Motor neuron (in vitro differentiated cells): ENCODE data around the gene AP4S1. TPM values are rescaled to one million over a fixed set of nuclear protein-coding genes. Genes with fewer than 3 reads are reported as not detected.
"Not testable (repeated sequence)": the region's sequence is repeated elsewhere in the genome, so short reads cannot be mapped to it uniquely, and the experiment has no call there.

ENCODE experiments used
- ATAC-seq, 8 experiments: fragments of 200-7000 bp; cut with Tn5 transposase; replicated peaks in 6 of 8; 2 replicates each; pipeline ENCODE4 v1.8.0; 2021; ENCODE audit warnings: mild to moderate bottlenecking in 8 of 8, moderate library complexity in 8 of 8
- H3K27ac ChIP-seq, 2 donors: fragments of 250-450 bp; sonication (Bioruptor Pico); 2 replicates each; pipeline ENCODE4 v1.9.0; 2021; ENCODE audit warnings: antibody characterized with exemption in 2 of 2, mild to moderate bottlenecking in 2 of 2, moderate library complexity in 1 of 2
- H3K4me1 ChIP-seq, 2 donors: fragments of 250-450 bp; sonication (Bioruptor Pico); replicated peaks in 1 of 2; 2 replicates each; pipeline ENCODE4 v1.6.1; 2021; ENCODE audit warnings: antibody characterized with exemption in 2 of 2, mild to moderate bottlenecking in 2 of 2, moderate library complexity in 1 of 2
- H3K4me3 ChIP-seq, 5 donors: fragments of 250-450 bp; sonication (Bioruptor Pico); 2 replicates each; pipeline ENCODE4 v1.9.0; 2021; ENCODE audit warnings: antibody characterized with exemption in 5 of 5, mild to moderate bottlenecking in 5 of 5, moderate library complexity in 4 of 5
- WGBS, 10 experiments: fragments of 450-650 bp; shearing (Covaris generic); methylation state at CpG; one replicate each; pipeline ENCODE4 v1.0.0; 2022; 5-methylcytosine and 5-hydroxymethylcytosine counted together
- in situ Hi-C, 9 experiments: fragments of 400-800 bp; cut with MboI; loops; one replicate each; pipeline ENCODE4 v1.15.0; 2021; ENCODE audit warnings: low sequenced_read_pairs in 9 of 9, low pct_unique_long_range_greater_than_20kb in 2 of 9; ENCODE audit not compliant: unreplicated experiment in 9 of 9
- total RNA-seq, 8 experiments: library from RNA; unstranded; fragments of 300-600 nt; gene quantifications; 2 replicates each; pipeline versions ENCODE4 v1.2.3 to v1.2.4, GENCODE V29; 2022

Gene AP4S1
- total RNA-seq, result 10 to 100 TPM in 3 of 8 experiments, 1 to 10 TPM in 5; 4.0 to 15.2 (median 8.4) TPM

DNA sequence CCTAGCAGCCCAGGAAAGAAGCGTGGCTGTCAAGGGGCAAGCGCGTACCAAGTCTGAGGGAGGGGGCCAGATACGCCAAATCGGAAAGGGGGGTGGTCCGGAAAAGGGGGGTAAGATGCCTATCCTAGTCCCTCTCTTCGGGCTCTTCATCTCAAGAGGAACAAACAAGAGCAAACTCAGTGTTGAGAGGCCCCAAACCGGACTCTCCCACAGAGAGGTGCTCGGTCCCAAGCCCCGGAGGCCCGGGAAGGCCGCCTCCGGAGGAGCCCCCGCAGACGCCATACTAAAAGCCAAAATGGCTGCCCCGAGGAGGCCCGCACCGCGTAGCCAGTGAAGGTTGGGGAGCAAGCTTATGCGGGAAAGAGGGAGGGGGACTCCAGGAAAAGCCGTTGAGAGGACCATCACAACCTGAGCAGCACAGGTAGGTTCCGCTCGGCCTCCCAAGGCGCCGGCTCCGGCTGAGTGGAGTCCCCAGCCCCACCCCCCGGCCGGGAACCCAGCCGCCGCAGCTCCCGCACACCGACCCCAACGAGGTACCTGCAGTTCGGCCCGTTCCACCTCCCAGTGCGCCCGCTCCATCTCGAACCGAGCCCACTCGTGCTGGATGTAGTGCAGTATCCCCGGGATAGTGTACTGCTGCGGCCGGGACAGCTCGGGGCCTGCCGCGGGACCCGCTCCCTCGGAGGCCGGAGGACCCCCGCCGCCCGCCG, at the start of gene AP4S1:
TSS of gene AP4S1 (plus strand) at position 283 of the 710 bp plus-strand sequence. CDS start 40,548 bp downstream, outside the sequence.
- in situ Hi-C loops, result no loop called here
- H3K4me1 ChIP-seq, result peaks cover 0 to 5% of the 10 kb centered on the region in 2 donors
- peak within 1 kb of the TSS; percentile 63 to 99 (median 80) for H3K4me3 ChIP-seq
- ATAC-seq, result peak; percentile 6 to 32 (median 22)
- H3K27ac ChIP-seq, result peak within 1 kb of the TSS; percentile 94 to 98
- WGBS, 10 experiments, result 0 to 7% (median 0%) methylated on average over 1 to 3 of the region's 53 CpGs; no CpG with 5 or more reads in 7 of the 10 experiments

GRCh38 chr14:30977752-30978151, 47.7 kb upstream of the AP4S1 start:
- no peak for ATAC-seq
- no peaks in the 10 kb centered on the region for H3K4me1 ChIP-seq
- WGBS, 10 experiments, result 43 to 100% (median 100%) methylated on average over 1 to 2 of the region's 2 CpGs; no CpG with 5 or more reads in 1 of the 10 experiments
- no peak overlapping the region for H3K4me3 ChIP-seq
- no peak overlapping the region for H3K27ac ChIP-seq
- in situ Hi-C loops, result loop anchor here in 2 of 9 experiments (25.0 kb wide), 1 partner anchor 110 kb away; no protein-coding TSS in a partner anchor

DNA sequence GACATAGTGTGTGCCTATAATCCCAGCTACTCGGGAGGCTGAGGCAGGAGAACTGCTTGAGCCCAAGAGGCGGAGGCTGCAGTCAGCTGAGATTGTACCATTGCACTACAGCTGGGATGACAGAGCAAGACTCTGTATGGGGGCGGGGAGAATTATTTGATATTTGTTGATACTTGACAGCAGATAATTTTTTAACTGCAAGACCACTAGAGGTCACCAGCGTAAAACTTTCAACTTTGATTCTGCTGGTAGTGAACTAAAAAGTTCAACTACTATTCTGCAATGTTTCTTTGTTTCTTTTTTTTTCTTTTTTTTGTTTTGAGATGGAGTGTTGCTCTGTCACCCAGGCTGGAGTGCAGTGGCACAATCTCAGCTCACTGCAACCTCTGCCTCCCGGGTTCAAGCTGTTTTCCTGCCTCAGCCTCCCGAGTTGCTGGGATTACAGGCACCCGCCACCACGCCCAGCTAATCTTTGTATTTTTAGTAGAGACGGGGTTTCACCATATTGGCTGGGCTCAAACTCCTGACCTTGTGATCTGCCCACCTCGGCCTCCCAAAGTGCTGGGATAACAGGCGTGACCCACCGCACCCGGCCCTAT, 45.2 kb upstream of the AP4S1 start:
- in situ Hi-C loops, result loop anchor here in 2 of 9 experiments (25.0 kb wide), 1 partner anchor 107 kb away; no protein-coding TSS in a partner anchor
- peak in 3 of 8 experiments; percentile 88 to 96 (median 96) for ATAC-seq
- not testable (repeated sequence) for H3K4me1 ChIP-seq, H3K27ac ChIP-seq, H3K4me3 ChIP-seq
- 49 to 100% (median 94%) methylated on average over 1 to 11 of the region's 13 CpGs; no CpG with 5 or more reads in 2 of the 10 experiments for WGBS, 10 experiments

GRCh38 chr14:30980980-30981379, 44.5 kb upstream of the AP4S1 start:
- 55 to 100% (median 100%) methylated on average over 1 to 3 of the region's 3 CpGs; no CpG with 5 or more reads in 4 of the 10 experiments for WGBS, 10 experiments
- Histone ChIP-seq H3K27ac (no peak overlapping the region), H3K4me3 (no peak overlapping the region), H3K4me1 (no peaks in the 10 kb centered on the region)
- ATAC-seq, result no peak
- in situ Hi-C loops, result loop anchor here in 2 of 9 experiments (25.0 kb wide), 1 partner anchor 106 kb away; no protein-coding TSS in a partner anchor

DNA sequence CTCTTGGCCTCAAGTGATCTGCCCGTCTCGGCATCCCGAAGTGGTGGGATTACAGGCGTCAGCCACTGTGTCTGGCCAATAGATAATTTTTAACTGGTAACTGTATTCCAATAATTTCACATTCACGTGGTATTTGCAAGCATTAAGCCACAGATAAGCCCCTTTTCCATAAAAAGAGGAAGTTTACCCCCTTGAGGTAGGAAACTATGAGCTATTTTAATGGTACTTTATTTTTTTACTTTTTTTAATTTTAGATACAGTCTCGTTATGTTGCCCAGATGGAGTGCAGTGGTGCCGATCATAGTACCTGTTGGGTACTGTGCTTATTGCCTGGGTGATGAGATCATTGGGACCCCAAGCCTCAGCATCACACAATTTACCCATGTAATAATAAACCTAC, 42.9 kb upstream of the AP4S1 start:
- Histone ChIP-seq H3K27ac (no peak overlapping the region), H3K4me1 (no peaks in the 10 kb centered on the region), H3K4me3 (no peak overlapping the region)
- in situ Hi-C loops, result loop anchor here in 2 of 9 experiments (25.0 kb wide), 1 partner anchor 105 kb away; no protein-coding TSS in a partner anchor
- no peak for ATAC-seq
- WGBS, 10 experiments, result 86 to 100% (median 96%) methylated on average over 1 to 7 of the region's 7 CpGs; no CpG with 5 or more reads in 1 of the 10 experiments

DNA sequence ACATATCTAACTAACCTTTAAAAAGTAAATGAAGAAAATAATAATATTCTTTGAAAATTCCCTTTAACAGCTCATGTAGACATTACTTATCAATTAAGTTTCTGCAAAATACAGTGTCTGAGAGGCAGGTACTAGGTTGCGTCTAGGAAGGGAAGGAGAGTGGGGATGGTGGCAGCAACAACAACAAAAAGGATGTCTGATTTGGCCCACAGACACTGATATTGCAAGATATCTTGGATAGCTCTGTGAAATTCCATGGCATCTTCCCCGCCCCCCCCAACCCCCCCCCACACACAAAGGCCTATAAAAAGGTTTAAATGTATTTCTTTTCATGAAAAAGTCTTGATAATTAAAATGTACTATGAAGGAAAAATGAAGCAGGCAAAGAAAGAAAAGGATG, 41.6 kb upstream of the AP4S1 start:
- H3K27ac ChIP-seq, result no peak overlapping the region
- no peak for ATAC-seq
- in situ Hi-C loops, result loop anchor here in 2 of 9 experiments (25.0 kb wide), 1 partner anchor 103 kb away; no protein-coding TSS in a partner anchor
- no peak overlapping the region for H3K4me3 ChIP-seq
- WGBS, 10 experiments, result 57 to 100% (median 100%) methylated on average over 1 to 2 of the region's 2 CpGs; no CpG with 5 or more reads in 2 of the 10 experiments
- H3K4me1 ChIP-seq, result no peaks in the 10 kb centered on the region

DNA sequence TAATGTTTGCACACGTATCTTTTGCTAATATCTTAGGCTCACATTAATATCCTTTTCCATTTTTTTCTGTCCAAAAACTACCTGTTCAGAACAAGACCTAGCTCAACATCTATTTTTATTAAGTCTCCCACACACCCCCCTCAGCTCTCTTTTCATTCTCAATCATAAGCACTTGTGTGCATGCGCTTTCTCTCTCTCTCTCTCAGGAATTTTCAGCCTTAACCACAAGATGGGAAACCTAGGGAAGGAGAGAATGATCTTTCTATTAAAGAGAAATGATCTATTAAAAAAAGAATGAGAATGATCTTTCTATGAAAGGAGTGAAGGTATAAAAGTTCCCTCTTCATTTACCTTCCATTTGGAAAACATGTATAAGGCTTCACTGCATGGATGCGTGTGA, 39.7 kb upstream of the AP4S1 start:
- ATAC-seq, result no peak
- in situ Hi-C loops, result loop anchor here in 2 of 9 experiments (25.0 kb wide), 1 partner anchor 102 kb away; no protein-coding TSS in a partner anchor
- Histone ChIP-seq H3K4me1 (no peaks in the 10 kb centered on the region), H3K27ac (no peak overlapping the region), H3K4me3 (no peak overlapping the region)
- 85 to 100% (median 99%) methylated on average over 1 to 3 of the region's 3 CpGs for WGBS, 10 experiments

GRCh38 chr14:30988509-30988908, 36.9 kb upstream of the AP4S1 start:
- in situ Hi-C loops, result loop anchor here in 2 of 9 experiments (25.0 kb wide), 1 partner anchor 99 kb away; no protein-coding TSS in a partner anchor
- Histone ChIP-seq H3K4me1 (no peaks in the 10 kb centered on the region), H3K27ac (no peak overlapping the region), H3K4me3 (no peak overlapping the region)
- no peak for ATAC-seq

- H3K4me3 ChIP-seq, result no peak overlapping the region
- no peaks in the 10 kb centered on the region for H3K4me1 ChIP-seq
- no peak overlapping the region for H3K27ac ChIP-seq
- in situ Hi-C loops, result loop anchor here in 2 of 9 experiments (25.0 kb wide), 1 partner anchor 97 kb away; no protein-coding TSS in a partner anchor
- ATAC-seq, result peak in 3 of 8 experiments; percentile 56 to 78 (median 58)
Observed at GRCh38 chr14:30990770-30991169, 34.7 kb upstream of the AP4S1 start.

DNA sequence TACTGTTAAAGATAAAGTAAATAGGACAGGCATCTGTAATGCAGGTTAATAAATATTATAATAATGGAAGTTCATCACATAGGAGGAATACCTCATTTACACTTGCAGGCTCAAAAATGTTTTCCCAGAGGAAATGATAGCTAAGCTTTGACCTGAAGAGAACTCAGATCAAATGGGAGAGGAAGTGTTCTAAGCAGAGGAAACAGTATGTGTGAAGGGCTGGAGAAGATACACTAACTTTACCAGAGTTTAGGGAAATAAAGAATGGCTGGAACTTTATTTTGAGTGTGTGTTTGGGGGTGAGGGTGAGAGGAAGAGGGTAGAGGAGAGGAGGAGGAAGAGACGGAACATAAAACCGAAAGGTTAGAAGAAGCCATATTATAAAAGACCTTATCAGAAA, 34.0 kb upstream of the AP4S1 start:
- no peak for ATAC-seq
- H3K4me1 ChIP-seq, result no peaks in the 10 kb centered on the region
- in situ Hi-C loops, result loop anchor here in 2 of 9 experiments (25.0 kb wide), 1 partner anchor 96 kb away; no protein-coding TSS in a partner anchor
- 89 to 100% (median 97%) methylated on average over 2 of the region's 2 CpGs; no CpG with 5 or more reads in 1 of the 10 experiments for WGBS, 10 experiments
- H3K27ac ChIP-seq, result no peak overlapping the region
- no peak overlapping the region for H3K4me3 ChIP-seq

GRCh38 chr14:30993071-30993470, 32.4 kb upstream of the AP4S1 start:
- in situ Hi-C loops, result loop anchor here in 2 of 9 experiments (25.0 kb wide), 1 partner anchor 94 kb away; no protein-coding TSS in a partner anchor
- ATAC-seq, result no peak
- H3K4me1 ChIP-seq, result no peaks in the 10 kb centered on the region
- H3K27ac ChIP-seq, result no peak overlapping the region
- H3K4me3 ChIP-seq, result no peak overlapping the region

- Histone ChIP-seq H3K27ac (no peak overlapping the region), H3K4me3 (no peak overlapping the region), H3K4me1 (no peaks in the 10 kb centered on the region)
- peak in 2 of 8 experiments; percentile 46 to 79 for ATAC-seq
- in situ Hi-C loops, result loop anchor here in 2 of 9 experiments (25.0 kb wide), 1 partner anchor 92 kb away; no protein-coding TSS in a partner anchor
- WGBS, 10 experiments, result 0 to 53% (median 39%) methylated on average over 2 to 4 of the region's 4 CpGs; no CpG with 5 or more reads in 1 of the 10 experiments
Observed at GRCh38 chr14:30994681-30995620, 30.5 kb upstream of the AP4S1 start.
